CD4-positive, alpha-beta T cell treated with Interleukin-17A for 4 hours (primary cell): Measurements from ENCODE around the gene DBN1.
A peak's percentile ranks its signal among the peaks of the same experiment; 100 is the strongest.
"Not testable (repeated sequence)": the region's sequence is repeated elsewhere in the genome, so short reads cannot be mapped to it uniquely, and the experiment has no call there.

Experiments
- DNase-seq: peaks from one replicate; pipeline ENCODE4 v3.0.0-alpha.2; 2020; ENCODE audit warnings: mixed read lengths

Gene DBN1

GRCh38 chr5:177427211-177427822 is 46.1 kb downstream of the DBN1 start:
- no peak for DNase-seq

- DNase-seq: peak; percentile 79
Observed at GRCh38 chr5:177426566-177427210, 46.7 kb downstream of the DBN1 start, which contains the start of gene GRK6. Gene GRK6 (plus strand): TSS chr5:177426676. CDS start chr5:177426846, 170 bp downstream.

GRCh38 chr5:177425801-177426565 is 47.5 kb downstream of the DBN1 start:
- peak; percentile 100 for DNase-seq

GRCh38 chr5:177425196-177425800 is 48.1 kb downstream of the DBN1 start:
- DNase-seq: no peak

- no peak for DNase-seq
Observed at GRCh38 chr5:177423671-177424070, 49.8 kb downstream of the DBN1 start.

- DNase-seq: no peak
Observed at GRCh38 chr5:177421062-177421798, 52.2 kb downstream of the DBN1 start.

GRCh38 chr5:177420472-177420871 is 53.0 kb downstream of the DBN1 start:
- DNase-seq: not testable (repeated sequence)

- DNase-seq: no peak
Observed at GRCh38 chr5:177419046-177419445, 54.4 kb downstream of the DBN1 start.

GRCh38 chr5:177417081-177417480 is 56.4 kb downstream of the DBN1 start:
- DNase-seq: not testable (repeated sequence)

- no peak for DNase-seq
Observed at GRCh38 chr5:177414481-177414880, 59.0 kb downstream of the DBN1 start.

GRCh38 chr5:177412603-177413233 is 60.7 kb downstream of the DBN1 start:
- DNase-seq: no peak

GRCh38 chr5:177410575-177410974 is 62.9 kb downstream of the DBN1 start:
- DNase-seq: no peak

- no peak for DNase-seq
Observed at GRCh38 chr5:177409043-177409801, 64.2 kb downstream of the DBN1 start, which contains the start of gene F12. Gene F12 (minus strand): TSS chr5:177409564. CDS start chr5:177409527, 37 bp downstream.
